Keratinocyte (primary cell): Measurements from ENCODE around the gene HID1.

Experiments
- EZH2 ChIP-seq: IDR thresholded peaks from one replicate; pipeline ENCODE4 v1.6.1; 2012; ENCODE audit warnings: inconsistent platforms, mild to moderate bottlenecking, low read length, moderate library complexity
- TF ChIP-seq, protein P1 (sequence below), 3 experiments: IDR thresholded peaks in 1 of 3; conservative IDR thresholded peaks in 1 of 3; optimal IDR thresholded peaks in 1 of 3; 2 replicates in 2 of 3; 3 replicates in 1 of 3; pipeline versions ENCODE3 to v1.5.1; 2011; ENCODE audit warnings: low read length in 3 of 3, mild to moderate bottlenecking in 3 of 3, moderate library complexity in 2 of 3, control low read depth in 1 of 3, inconsistent platforms in 1 of 3; ENCODE audit not compliant: insufficient read depth in 2 of 3; ENCODE audit errors: extremely low read depth in 1 of 3

DNA sequence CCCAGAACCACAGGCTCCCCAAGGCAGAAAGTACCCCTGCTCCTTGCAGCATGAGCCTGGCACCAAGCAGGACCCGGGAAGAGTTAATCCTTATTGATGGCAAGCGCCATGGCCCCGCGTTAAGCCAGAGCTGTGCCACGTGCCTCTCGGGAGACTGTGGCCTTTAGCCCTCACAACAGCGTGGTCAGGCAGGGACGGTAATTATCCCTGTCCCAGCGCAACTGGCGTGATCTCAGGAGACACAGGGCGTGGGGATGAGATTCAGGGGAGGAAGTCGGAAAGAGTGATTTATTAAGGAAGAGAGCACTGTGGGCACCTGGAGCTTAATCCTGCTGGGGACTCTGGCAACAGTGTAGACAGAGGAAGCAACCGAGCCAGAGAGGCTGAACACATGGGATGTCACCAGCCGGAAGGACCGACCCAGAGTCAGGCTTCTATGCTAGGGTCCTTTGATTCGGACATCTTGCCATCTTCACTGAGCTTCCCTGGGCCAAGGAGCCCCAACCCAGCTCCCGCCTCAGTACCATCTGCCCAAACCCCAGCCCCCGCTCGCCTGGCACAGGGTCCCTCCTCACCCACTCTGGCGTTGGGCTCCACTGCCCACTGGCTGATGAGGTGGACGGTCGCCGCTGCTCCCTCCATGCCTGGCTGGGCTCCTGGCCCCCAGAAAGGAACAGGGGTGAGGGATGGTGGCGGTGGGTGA, 20.0 kb downstream of the HID1 start:
- TF ChIP-seq, protein P1, sequence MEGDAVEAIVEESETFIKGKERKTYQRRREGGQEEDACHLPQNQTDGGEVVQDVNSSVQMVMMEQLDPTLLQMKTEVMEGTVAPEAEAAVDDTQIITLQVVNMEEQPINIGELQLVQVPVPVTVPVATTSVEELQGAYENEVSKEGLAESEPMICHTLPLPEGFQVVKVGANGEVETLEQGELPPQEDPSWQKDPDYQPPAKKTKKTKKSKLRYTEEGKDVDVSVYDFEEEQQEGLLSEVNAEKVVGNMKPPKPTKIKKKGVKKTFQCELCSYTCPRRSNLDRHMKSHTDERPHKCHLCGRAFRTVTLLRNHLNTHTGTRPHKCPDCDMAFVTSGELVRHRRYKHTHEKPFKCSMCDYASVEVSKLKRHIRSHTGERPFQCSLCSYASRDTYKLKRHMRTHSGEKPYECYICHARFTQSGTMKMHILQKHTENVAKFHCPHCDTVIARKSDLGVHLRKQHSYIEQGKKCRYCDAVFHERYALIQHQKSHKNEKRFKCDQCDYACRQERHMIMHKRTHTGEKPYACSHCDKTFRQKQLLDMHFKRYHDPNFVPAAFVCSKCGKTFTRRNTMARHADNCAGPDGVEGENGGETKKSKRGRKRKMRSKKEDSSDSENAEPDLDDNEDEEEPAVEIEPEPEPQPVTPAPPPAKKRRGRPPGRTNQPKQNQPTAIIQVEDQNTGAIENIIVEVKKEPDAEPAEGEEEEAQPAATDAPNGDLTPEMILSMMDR (optimal IDR thresholded peaks at IDR 0.05 in 1 of 3, IDR thresholded peaks at IDR 0.05 in 1 of 3, conservative IDR thresholded peaks at IDR 0.05 in 1 of 3; ENCODE audit: extremely low read depth in 1 of 3, insufficient read depth in 2 of 3, low read length in 3 of 3): no peak
- no peak for TF ChIP-seq EZH2
